Rectal smooth muscle tissue (tissue), 1 donor: ENCODE data around the gene BACH2.

ENCODE experiments used
- H3K27ac ChIP-seq: one replicate; pipeline ENCODE4 v1.7.0; 2013; ENCODE audit warnings: low read depth, low read length, inconsistent platforms
- H3K27me3 ChIP-seq: one replicate; pipeline ENCODE4 v1.7.0; 2013; ENCODE audit warnings: low read length; ENCODE audit not compliant: control insufficient read depth, insufficient read depth
- H3K36me3 ChIP-seq: one replicate; pipeline ENCODE4 v1.7.0; 2013; ENCODE audit warnings: low read length; ENCODE audit not compliant: control insufficient read depth, insufficient read depth
- H3K4me1 ChIP-seq: one replicate; pipeline ENCODE4 v1.7.0; 2013; ENCODE audit warnings: low read length; ENCODE audit not compliant: control insufficient read depth, insufficient read depth
- H3K4me3 ChIP-seq: one replicate; pipeline ENCODE4 v1.7.0; 2013; ENCODE audit warnings: low read length
- H3K9ac ChIP-seq: one replicate; pipeline ENCODE4 v1.7.0; 2013; ENCODE audit warnings: low read length

Gene BACH2

GRCh38 chr6:90192857-90193256 is 103.8 kb downstream of the BACH2 start:
- Histone ChIP-seq H3K4me1 (peaks cover 4% of the 10 kb centered on the region), H3K4me3 (no peak overlapping the region), H3K9ac (no peak overlapping the region), H3K27ac (no peak overlapping the region), H3K27me3 (no peaks in the 10 kb centered on the region), H3K36me3 (no peaks in the 10 kb centered on the region)

GRCh38 chr6:90190752-90191395 is 105.8 kb downstream of the BACH2 start:
- Histone ChIP-seq H3K27me3 (no peaks in the 10 kb centered on the region), H3K9ac (no peak overlapping the region), H3K27ac (no peak overlapping the region), H3K4me1 (peaks cover 4% of the 10 kb centered on the region), H3K36me3 (no peaks in the 10 kb centered on the region), H3K4me3 (no peak overlapping the region)

GRCh38 chr6:90190131-90190530 is 106.5 kb downstream of the BACH2 start:
- H3K36me3 ChIP-seq: no peaks in the 10 kb centered on the region
- no peak overlapping the region for H3K27ac ChIP-seq
- peaks cover 4% of the 10 kb centered on the region for H3K4me1 ChIP-seq
- H3K4me3 ChIP-seq: no peak overlapping the region
- H3K9ac ChIP-seq: no peak overlapping the region
- H3K27me3 ChIP-seq: no peaks in the 10 kb centered on the region

GRCh38 chr6:90187437-90188121 is 109.1 kb downstream of the BACH2 start:
- Histone ChIP-seq H3K4me1 (no peaks in the 10 kb centered on the region), H3K4me3 (no peak overlapping the region), H3K27me3 (no peaks in the 10 kb centered on the region), H3K9ac (no peak overlapping the region), H3K36me3 (no peaks in the 10 kb centered on the region), H3K27ac (no peak overlapping the region)

GRCh38 chr6:90186637-90187371 is 109.8 kb downstream of the BACH2 start:
- Histone ChIP-seq H3K27ac (no peak overlapping the region), H3K9ac (no peak overlapping the region), H3K27me3 (no peaks in the 10 kb centered on the region), H3K4me3 (no peak overlapping the region), H3K36me3 (no peaks in the 10 kb centered on the region), H3K4me1 (no peaks in the 10 kb centered on the region)

GRCh38 chr6:90186026-90186425 is 110.6 kb downstream of the BACH2 start:
- Histone ChIP-seq H3K4me3 (no peak overlapping the region), H3K9ac (no peak overlapping the region), H3K27me3 (no peaks in the 10 kb centered on the region), H3K36me3 (no peaks in the 10 kb centered on the region), H3K27ac (no peak overlapping the region), H3K4me1 (no peaks in the 10 kb centered on the region)

- Histone ChIP-seq H3K27ac (no peak overlapping the region), H3K27me3 (no peaks in the 10 kb centered on the region), H3K9ac (no peak overlapping the region), H3K4me3 (no peak overlapping the region), H3K4me1 (no peaks in the 10 kb centered on the region), H3K36me3 (no peaks in the 10 kb centered on the region)
Observed at GRCh38 chr6:90184334-90185298, 112.0 kb downstream of the BACH2 start.

GRCh38 chr6:90183587-90184333 is 112.9 kb downstream of the BACH2 start:
- no peak overlapping the region for H3K27ac ChIP-seq
- H3K27me3 ChIP-seq: no peaks in the 10 kb centered on the region
- no peak overlapping the region for H3K4me3 ChIP-seq
- H3K36me3 ChIP-seq: no peaks in the 10 kb centered on the region
- H3K9ac ChIP-seq: no peak overlapping the region
- no peaks in the 10 kb centered on the region for H3K4me1 ChIP-seq

- no peak overlapping the region for H3K9ac ChIP-seq
- no peaks in the 10 kb centered on the region for H3K27me3 ChIP-seq
- H3K4me1 ChIP-seq: no peaks in the 10 kb centered on the region
- no peak overlapping the region for H3K4me3 ChIP-seq
- no peak overlapping the region for H3K27ac ChIP-seq
- H3K36me3 ChIP-seq: no peaks in the 10 kb centered on the region
Observed at GRCh38 chr6:90180526-90180925, 116.1 kb downstream of the BACH2 start.

GRCh38 chr6:90179190-90180169 is 117.2 kb downstream of the BACH2 start:
- Histone ChIP-seq H3K27ac (no peak overlapping the region), H3K4me1 (no peaks in the 10 kb centered on the region)

GRCh38 chr6:90178384-90178855 is 118.2 kb downstream of the BACH2 start:
- H3K27me3 ChIP-seq: no peaks in the 10 kb centered on the region
- H3K27ac ChIP-seq: no peak overlapping the region
- no peak overlapping the region for H3K9ac ChIP-seq
- no peaks in the 10 kb centered on the region for H3K36me3 ChIP-seq
- H3K4me1 ChIP-seq: no peaks in the 10 kb centered on the region
- no peak overlapping the region for H3K4me3 ChIP-seq

More at GRCh38 chr6:90179190-90180169, 117.2 kb downstream of the BACH2 start:
- H3K27me3 ChIP-seq: no peaks in the 10 kb centered on the region
- no peak overlapping the region for H3K9ac ChIP-seq
- no peaks in the 10 kb centered on the region for H3K36me3 ChIP-seq
- H3K4me3 ChIP-seq: no peak overlapping the region
